C4-2B (cell line): ENCODE data around the gene GALNT5.

ENCODE experiments used
- H3K27ac ChIP-seq: fragments of 450-650 bp; 2 replicates; pipeline ENCODE4 v1.5.1; 2017
- ZFX ChIP-seq: fragments of 450-650 bp; IDR thresholded peaks from 2 replicates; pipeline ENCODE4 v1.6.1; 2017
- TF ChIP-seq, protein P1 (sequence below): fragments of 450-650 bp; conservative IDR thresholded peaks from 2 replicates; pipeline ENCODE4 v1.5.1; 2017; ENCODE audit warnings: mild to moderate bottlenecking

The GALNT5 gene

DNA sequence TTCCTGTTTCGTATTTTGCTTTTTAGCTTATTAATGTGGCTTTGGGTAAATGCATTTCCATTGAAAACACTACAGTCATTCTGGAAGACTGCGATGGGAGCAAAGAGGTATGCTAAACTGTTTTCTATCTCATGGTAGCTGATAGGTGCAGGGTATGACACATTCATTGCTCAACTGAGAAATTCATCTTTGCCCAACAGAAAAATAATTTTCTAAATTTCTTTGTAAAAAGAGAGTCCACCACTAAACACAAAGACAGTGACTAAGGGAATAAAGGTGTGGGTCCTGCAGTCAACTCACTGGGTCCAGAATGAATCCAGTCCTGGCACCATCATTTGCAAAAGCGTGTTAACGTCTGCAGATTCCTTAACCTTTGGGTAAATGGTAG lies 48.2 kb downstream of the GALNT5 start:
- no peak for TF ChIP-seq ZFX
- TF ChIP-seq, protein P1, sequence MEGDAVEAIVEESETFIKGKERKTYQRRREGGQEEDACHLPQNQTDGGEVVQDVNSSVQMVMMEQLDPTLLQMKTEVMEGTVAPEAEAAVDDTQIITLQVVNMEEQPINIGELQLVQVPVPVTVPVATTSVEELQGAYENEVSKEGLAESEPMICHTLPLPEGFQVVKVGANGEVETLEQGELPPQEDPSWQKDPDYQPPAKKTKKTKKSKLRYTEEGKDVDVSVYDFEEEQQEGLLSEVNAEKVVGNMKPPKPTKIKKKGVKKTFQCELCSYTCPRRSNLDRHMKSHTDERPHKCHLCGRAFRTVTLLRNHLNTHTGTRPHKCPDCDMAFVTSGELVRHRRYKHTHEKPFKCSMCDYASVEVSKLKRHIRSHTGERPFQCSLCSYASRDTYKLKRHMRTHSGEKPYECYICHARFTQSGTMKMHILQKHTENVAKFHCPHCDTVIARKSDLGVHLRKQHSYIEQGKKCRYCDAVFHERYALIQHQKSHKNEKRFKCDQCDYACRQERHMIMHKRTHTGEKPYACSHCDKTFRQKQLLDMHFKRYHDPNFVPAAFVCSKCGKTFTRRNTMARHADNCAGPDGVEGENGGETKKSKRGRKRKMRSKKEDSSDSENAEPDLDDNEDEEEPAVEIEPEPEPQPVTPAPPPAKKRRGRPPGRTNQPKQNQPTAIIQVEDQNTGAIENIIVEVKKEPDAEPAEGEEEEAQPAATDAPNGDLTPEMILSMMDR: no peak
- H3K27ac ChIP-seq: no peak overlapping the region

- no peak overlapping the region for H3K27ac ChIP-seq
- TF ChIP-seq, protein P1: no peak; the same call in 1 of the 2 replicates
- no peak for TF ChIP-seq ZFX
Observed at GRCh38 chr2:157307021-157307420, 49.5 kb downstream of the GALNT5 start.

DNA sequence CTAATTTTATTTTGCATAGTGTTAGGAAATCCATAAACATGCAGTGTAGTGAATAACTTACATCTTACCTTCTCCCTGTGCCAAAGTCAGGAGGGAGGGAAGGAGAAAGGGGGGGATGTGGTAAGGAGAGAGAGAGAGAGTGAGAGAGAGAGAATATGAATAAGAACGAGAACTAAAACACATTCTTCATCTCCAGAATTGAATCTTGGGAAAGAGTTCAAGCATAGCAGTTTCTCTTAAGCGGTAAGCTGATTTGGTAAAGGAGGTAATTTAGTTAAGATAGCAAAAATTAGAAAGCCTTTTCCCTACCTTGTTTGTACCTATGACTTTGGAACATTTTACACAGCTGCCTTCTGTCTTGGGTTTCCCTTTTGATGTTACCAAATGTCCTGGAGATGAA lies 52.4 kb downstream of the GALNT5 start:
- TF ChIP-seq ZFX: no peak
- TF ChIP-seq, protein P1: no peak
- no peak overlapping the region for H3K27ac ChIP-seq

- TF ChIP-seq, protein P1: no peak
- TF ChIP-seq ZFX: no peak
- no peak overlapping the region for H3K27ac ChIP-seq
Observed at GRCh38 chr2:157311706-157312105, 54.2 kb downstream of the GALNT5 start.

GRCh38 chr2:157312866-157313486 lies 55.5 kb downstream of the GALNT5 start:
- TF ChIP-seq, protein P1: no peak
- no peak for TF ChIP-seq ZFX
- H3K27ac ChIP-seq: no peak overlapping the region

- TF ChIP-seq, protein P1: no peak
- TF ChIP-seq ZFX: no peak
Observed at GRCh38 chr2:157315901-157316300, 58.4 kb downstream of the GALNT5 start.

GRCh38 chr2:157318884-157319283 lies 61.4 kb downstream of the GALNT5 start:
- H3K27ac ChIP-seq: no peak overlapping the region
- TF ChIP-seq, protein P1: no peak
- no peak for TF ChIP-seq ZFX

More at GRCh38 chr2:157315901-157316300, 58.4 kb downstream of the GALNT5 start:
- no peak overlapping the region for H3K27ac ChIP-seq
